PC-9 (cell line): ENCODE data around the gene APEH. TPM values are rescaled to one million over a fixed set of nuclear protein-coding genes. Genes with fewer than 3 reads are reported as not detected.

Source experiments
- Bru-seq: library from RNA; stranded (reverse); fragments of 400-500 nt; gene quantifications from one replicate; lab custom pipeline; 2021; lab: Mats Ljungman, UMichigan
- BruChase-seq, 2 experiments: library from RNA; stranded (reverse); fragments of 400-500 nt; gene quantifications; one replicate each; lab custom pipeline; 2021; lab: Mats Ljungman, UMichigan
- BruUV-seq: library from RNA; stranded (reverse); fragments of 400-500 nt; replicated peaks from 2 replicates; lab custom pipeline; 2021; lab: Mats Ljungman, UMichigan
- CTCF ChIA-PET: fragments of 300-600 bp; sonication (Branson Sonifier 250); formaldehyde crosslinking; loops from one replicate; lab custom pipeline; 2022; ENCODE audit warnings: antibody characterized with exemption; lab: Charles Lee
- POLR2A ChIA-PET: fragments of 300-600 bp; sonication (Branson Sonifier 250); formaldehyde crosslinking; loops from one replicate; lab custom pipeline; 2022; ENCODE audit warnings: antibody characterized with exemption; ENCODE audit not compliant: unreplicated experiment; lab: Charles Lee
- DNase-seq, 2 experiments: peaks; one replicate each; pipeline versions ENCODE4 v3.0.0 to v3.0.0-alpha.2; 2015 to 2022; ENCODE audit warnings: mixed read lengths in 1 of 2
- H2AFZ ChIP-seq: fragments of 200-600 bp; sonication (generic); 2 replicates; pipeline ENCODE4 v1.8.1; 2017; ENCODE audit warnings: antibody characterized with exemption
- H3F3A ChIP-seq: fragments of 200-600 bp; sonication (generic); 2 replicates; pipeline ENCODE4 v1.8.1; 2017; ENCODE audit warnings: antibody characterized with exemption, mild to moderate bottlenecking, low read depth; ENCODE audit not compliant: insufficient read depth
- H3K27ac ChIP-seq: fragments of 200-600 bp; sonication (generic); 2 replicates; pipeline ENCODE4 v1.6.1; 2016; ENCODE audit warnings: mixed run types
- H3K27me3 ChIP-seq: fragments of 200-600 bp; sonication (generic); 2 replicates; pipeline ENCODE4 v1.6.1; 2016; ENCODE audit warnings: low read depth, mixed run types; ENCODE audit not compliant: insufficient read depth
- H3K36me3 ChIP-seq: fragments of 200-600 bp; sonication (generic); 2 replicates; pipeline ENCODE4 v1.6.1; 2016; ENCODE audit warnings: low read depth, mixed run types
- H3K4me1 ChIP-seq: fragments of 200-600 bp; sonication (generic); replicated peaks from 2 replicates; pipeline ENCODE4 v1.6.1; 2016; ENCODE audit warnings: mixed run types; ENCODE audit not compliant: insufficient read depth
- H3K4me2 ChIP-seq: fragments of 200-600 bp; sonication (generic); 2 replicates; pipeline ENCODE4 v1.6.1; 2017; ENCODE audit warnings: mixed run types
- H3K4me3 ChIP-seq: fragments of 200-600 bp; sonication (generic); 2 replicates; pipeline ENCODE4 v1.6.1; 2016; ENCODE audit warnings: mixed run types
- H3K79me2 ChIP-seq: fragments of 200-600 bp; sonication (generic); 2 replicates; pipeline ENCODE4 v1.6.1; 2017; ENCODE audit warnings: low read depth, mixed run types
- H3K9me2 ChIP-seq: fragments of 200-600 bp; sonication (generic); 2 replicates; pipeline ENCODE4 v1.8.1; 2017; ENCODE audit warnings: mild to moderate bottlenecking; ENCODE audit not compliant: insufficient read depth
- H3K9me3 ChIP-seq: fragments of 200-600 bp; sonication (generic); 2 replicates; pipeline ENCODE4 v1.8.1; 2016; ENCODE audit warnings: low read depth; ENCODE audit not compliant: insufficient read depth
- H4K20me1 ChIP-seq: fragments of 200-600 bp; sonication (generic); 2 replicates; pipeline ENCODE4 v1.8.1; 2017; ENCODE audit not compliant: insufficient read depth
- EZH2 ChIP-seq: fragments of 200-600 bp; sonication (generic); IDR thresholded peaks from 2 replicates; pipeline ENCODE4 v1.8.0; 2017; ENCODE audit warnings: antibody characterized with exemption, low read depth
- intact Hi-C: fragments of 100-400 bp; cut with micrococcal nuclease; formaldehyde crosslinking; loops from one replicate; pipeline ENCODE4 v1.10.0; 2022; ENCODE audit not compliant: unreplicated experiment
- long read RNA-seq: library from polyadenylated mRNA; stranded (forward); transcript quantifications from one replicate; pipeline ENCODE4 v2.0.0, GENCODE V29; 2022
- total RNA-seq: library from RNA; stranded (reverse); gene quantifications from 2 replicates; pipeline ENCODE4 v1.2.3, GENCODE V29; 2021
- TF ChIP-seq, protein P1 (sequence below): fragments of 200-600 bp; sonication (generic); conservative IDR thresholded peaks from 2 replicates; pipeline ENCODE4 v1.6.1; 2017; ENCODE audit warnings: mixed run types, antibody characterized with exemption, mild to moderate bottlenecking, moderate library complexity

The APEH gene
- total RNA-seq: 131 TPM in 2 replicates
- Bru-seq, nascent RNA: percentile 66 among the genes with signal in this experiment
- percentile 71 among the genes with signal in this experiment for BruChase-seq, experiment 1, labeled RNA remaining after a 2-hour chase
- percentile 78 among the genes with signal in this experiment for BruChase-seq, experiment 2, labeled RNA remaining after a 6-hour chase
- long read RNA-seq, transcript APEH-201 (22 exons, 3,220 nt): major isoform, 98 of 207 reads
- long read RNA-seq, partial matches to known transcripts: 84 of 207 reads
- long read RNA-seq, other reads (novel, unspliced or antisense): 25 of 207 reads

DNA sequence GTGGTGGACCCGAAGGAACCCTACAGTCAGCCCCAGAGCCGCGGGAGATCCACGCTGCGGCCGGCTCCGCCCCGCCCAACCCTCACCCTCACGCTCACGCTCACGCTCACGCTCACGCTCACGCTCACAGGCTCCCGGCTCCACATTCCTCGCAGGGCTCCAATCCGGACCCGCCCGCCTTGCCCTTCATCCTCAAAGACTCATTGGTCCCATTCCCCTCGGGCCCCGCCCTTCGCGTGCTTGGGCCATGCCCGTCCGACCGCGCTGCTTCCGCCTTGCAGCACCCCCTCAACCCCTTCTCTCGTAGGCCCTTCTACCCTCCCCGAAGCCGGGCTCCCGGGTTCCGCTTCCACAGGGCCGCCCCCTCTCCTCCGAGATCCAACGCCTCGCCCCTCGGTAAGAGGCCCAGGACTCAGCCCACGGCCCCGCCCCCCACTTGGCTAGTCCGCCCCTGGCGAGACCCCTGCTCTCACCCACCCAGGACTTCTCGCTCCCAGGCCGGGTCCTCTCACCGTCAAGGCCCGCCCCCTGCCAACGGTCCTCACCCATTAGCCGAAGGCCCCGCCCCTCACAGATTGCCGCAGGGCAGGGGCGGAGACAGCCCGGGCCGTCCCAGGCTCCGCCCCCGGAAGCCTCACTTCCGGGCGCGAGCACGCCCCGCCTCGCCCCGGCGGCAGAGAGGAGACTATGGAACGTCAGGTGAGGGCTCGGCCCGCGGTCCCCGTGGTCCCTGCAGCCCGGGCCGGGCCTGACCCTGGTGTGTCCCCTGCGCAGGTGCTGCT is at the start of gene APEH:
APEH (plus strand) TSS at position 637 of the 782 bp plus-strand sequence; CDS start at position 688, 51 bp downstream.
- H3K4me1 ChIP-seq: peaks cover 20% of the 10 kb centered on the region
- H3K4me2 ChIP-seq: peak within 1 kb of the TSS; percentile 79
- peak within 1 kb of the TSS; percentile 94 for H3K27ac ChIP-seq
- intact Hi-C loops: loop anchor here (1.0 to 5.0 kb wide), 5 partner anchors 49 to 327 kb away; partner anchors contain the start of gene GMPPB
- H3K79me2 ChIP-seq: peaks cover 21% of the 10 kb centered on the region; the same call in 1 of the 2 replicates
- no peaks in the 10 kb centered on the region; the same call in 1 of the 2 replicates for H3K36me3 ChIP-seq
- H3F3A ChIP-seq: peaks cover 14% of the 10 kb centered on the region; the same call in 1 of the 2 replicates
- peak; percentile 93 to 99 for DNase-seq
- peak within 1 kb of the TSS; percentile 83 for H2AFZ ChIP-seq
- no peaks in the 10 kb centered on the region for H3K27me3 ChIP-seq
- BruUV-seq: no TSS peak
- ChIA-PET CTCF (interaction anchor here (1.3 kb wide), 1 partner anchor 134 kb away, joined by 13 read pairs; no protein-coding TSS in a partner anchor), POLR2A (interaction anchor here (0.6 to 1.1 kb wide), 3 partner anchors 134 to 334 kb away, joined by 3 to 14 read pairs (median 4); no protein-coding TSS in a partner anchor)
- H4K20me1 ChIP-seq: peaks cover 7% of the 10 kb centered on the region; the same call in 1 of the 2 replicates
- H3K9me3 ChIP-seq: no peaks in the 10 kb centered on the region
- peak within 1 kb of the TSS; percentile 86 for H3K4me3 ChIP-seq
- H3K9me2 ChIP-seq: no peaks in the 10 kb centered on the region
- TF ChIP-seq EZH2: no peak
- TF ChIP-seq, protein P1, sequence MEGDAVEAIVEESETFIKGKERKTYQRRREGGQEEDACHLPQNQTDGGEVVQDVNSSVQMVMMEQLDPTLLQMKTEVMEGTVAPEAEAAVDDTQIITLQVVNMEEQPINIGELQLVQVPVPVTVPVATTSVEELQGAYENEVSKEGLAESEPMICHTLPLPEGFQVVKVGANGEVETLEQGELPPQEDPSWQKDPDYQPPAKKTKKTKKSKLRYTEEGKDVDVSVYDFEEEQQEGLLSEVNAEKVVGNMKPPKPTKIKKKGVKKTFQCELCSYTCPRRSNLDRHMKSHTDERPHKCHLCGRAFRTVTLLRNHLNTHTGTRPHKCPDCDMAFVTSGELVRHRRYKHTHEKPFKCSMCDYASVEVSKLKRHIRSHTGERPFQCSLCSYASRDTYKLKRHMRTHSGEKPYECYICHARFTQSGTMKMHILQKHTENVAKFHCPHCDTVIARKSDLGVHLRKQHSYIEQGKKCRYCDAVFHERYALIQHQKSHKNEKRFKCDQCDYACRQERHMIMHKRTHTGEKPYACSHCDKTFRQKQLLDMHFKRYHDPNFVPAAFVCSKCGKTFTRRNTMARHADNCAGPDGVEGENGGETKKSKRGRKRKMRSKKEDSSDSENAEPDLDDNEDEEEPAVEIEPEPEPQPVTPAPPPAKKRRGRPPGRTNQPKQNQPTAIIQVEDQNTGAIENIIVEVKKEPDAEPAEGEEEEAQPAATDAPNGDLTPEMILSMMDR: no peak

DNA sequence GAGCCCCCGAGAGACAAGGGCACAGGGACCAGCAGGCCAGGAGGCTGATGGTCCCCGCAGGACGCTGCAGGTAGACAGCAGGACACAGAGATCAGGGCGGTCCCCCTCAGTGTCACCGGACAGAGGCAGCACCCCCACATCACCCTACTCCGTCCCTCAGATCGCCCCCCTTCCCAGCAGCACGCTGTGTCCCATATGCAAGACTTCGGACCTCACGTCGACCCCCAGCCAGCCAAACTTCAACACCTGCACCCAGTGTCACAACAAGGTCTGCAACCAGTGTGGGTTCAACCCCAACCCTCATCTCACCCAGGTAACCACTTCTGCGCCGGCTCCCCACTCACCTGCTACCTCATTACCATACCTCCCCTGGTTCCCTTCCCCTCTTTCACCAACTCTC is 49.1 kb upstream of the APEH start:
- Histone ChIP-seq H3K4me2 (no peak overlapping the region), H3K9me3 (no peaks in the 10 kb centered on the region), H3F3A (no peaks in the 10 kb centered on the region), H3K4me3 (no peak overlapping the region), H3K36me3 (no peaks in the 10 kb centered on the region), H3K4me1 (no peaks in the 10 kb centered on the region), H2AFZ (no peak overlapping the region), H3K27me3 (no peaks in the 10 kb centered on the region), H3K27ac (no peak overlapping the region), H4K20me1 (no peaks in the 10 kb centered on the region), H3K79me2 (no peaks in the 10 kb centered on the region), H3K9me2 (no peaks in the 10 kb centered on the region)
- ChIA-PET CTCF (no interaction called here), POLR2A (no interaction called here)
- no peak for DNase-seq
- TF ChIP-seq EZH2: no peak
- TF ChIP-seq, protein P1: no peak
- intact Hi-C loops: no loop called here
- BruUV-seq: no TSS peak

DNA sequence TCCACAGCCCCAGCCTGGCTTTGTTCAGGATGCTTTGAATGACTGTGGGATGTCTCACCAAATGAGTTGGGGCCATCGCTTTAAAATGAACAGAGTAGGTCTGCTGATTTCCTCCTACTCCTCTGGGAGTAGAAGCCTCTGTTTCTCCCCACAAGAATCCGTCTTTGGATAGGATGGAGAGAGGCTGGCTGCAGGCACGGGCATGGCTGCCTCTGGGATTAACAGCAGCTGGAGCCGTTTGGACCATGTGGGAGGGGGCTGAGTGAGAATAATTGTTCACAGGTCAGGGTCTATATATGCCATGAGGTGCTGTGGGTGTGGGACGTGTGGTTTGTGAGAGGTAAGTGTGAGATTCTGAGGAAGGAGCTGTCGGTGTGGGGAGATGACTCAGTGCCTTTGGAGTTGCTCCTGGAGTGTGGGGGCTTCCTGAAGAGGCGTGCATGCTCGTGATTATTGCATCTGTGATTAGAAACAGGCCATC is 48.0 kb upstream of the APEH start:
- POLR2A ChIA-PET: no interaction called here

More for the DNA sequence above, 48.0 kb upstream of the APEH start:
- no peak for DNase-seq
- CTCF ChIA-PET: no interaction called here
- no TSS peak for BruUV-seq
- Histone ChIP-seq H3K27ac (no peak overlapping the region), H3K79me2 (no peaks in the 10 kb centered on the region), H3K4me1 (0 out of 2 replicates have a peak, but pooled peaks cover 4% of the 10 kb centered on the region), H3K9me2 (no peaks in the 10 kb centered on the region), H3K4me3 (no peak overlapping the region), H2AFZ (no peak overlapping the region), H3K36me3 (no peaks in the 10 kb centered on the region), H3K9me3 (no peaks in the 10 kb centered on the region), H3K4me2 (no peak overlapping the region), H4K20me1 (no peaks in the 10 kb centered on the region), H3F3A (no peaks in the 10 kb centered on the region), H3K27me3 (no peaks in the 10 kb centered on the region)
- TF ChIP-seq, protein P1: no peak
- TF ChIP-seq EZH2: no peak
- intact Hi-C loops: no loop called here
